ENCODE measurements around the gene GPR37L1.

Gene GPR37L1

GRCh38 chr1:202075389-202075788, 47.3 kb upstream of the GPR37L1 start:
- Histone ChIP-seq H3F3A (ENCODE audit: control insufficient read depth, insufficient read depth) (no peaks in the 10 kb centered on the region), H4K20me1 (ENCODE audit: control insufficient read depth, insufficient read depth, low read depth, low read length) (no peaks in the 10 kb centered on the region), H3K4me3 (ENCODE audit: low read length) (no peak overlapping the region), H3K27me3 (ENCODE audit: control insufficient read depth, low read length) (no peaks in the 10 kb centered on the region), H3K36me3 (ENCODE audit: control insufficient read depth, low read length) (no peaks in the 10 kb centered on the region), H3K4me1 (ENCODE audit: control insufficient read depth, low read length) (no peaks in the 10 kb centered on the region), H3K9me3 (ENCODE audit: control insufficient read depth, insufficient read depth, low read length) (no peaks in the 10 kb centered on the region), H3K79me2 (ENCODE audit: control insufficient read depth, low read length) (no peaks in the 10 kb centered on the region), H3K9me2 (replicated peaks; ENCODE audit: control insufficient read depth, low read length) (no peaks in the 10 kb centered on the region), H3K27ac (ENCODE audit: low read depth, low read length) (no peak overlapping the region), H3K4me2 (ENCODE audit: low read length) (no peak overlapping the region)
- TF ChIP-seq CTCF (IDR thresholded peaks at IDR 0.05; ENCODE audit: low read depth, low read length, poor library complexity, severe bottlenecking) (no peak), EZH2phosphoT487 (IDR thresholded peaks at IDR 0.05; ENCODE audit: borderline replicate concordance, low read length) (no peak)

- Histone ChIP-seq H3K9me3 (ENCODE audit: control insufficient read depth, insufficient read depth, low read length) (no peaks in the 10 kb centered on the region), H3K36me3 (ENCODE audit: control insufficient read depth, low read length) (no peaks in the 10 kb centered on the region), H3F3A (ENCODE audit: control insufficient read depth, insufficient read depth) (no peaks in the 10 kb centered on the region), H3K9me2 (replicated peaks; ENCODE audit: control insufficient read depth, low read length) (no peaks in the 10 kb centered on the region), H4K20me1 (ENCODE audit: control insufficient read depth, insufficient read depth, low read depth, low read length) (no peaks in the 10 kb centered on the region), H3K4me1 (ENCODE audit: control insufficient read depth, low read length) (no peaks in the 10 kb centered on the region), H3K4me2 (ENCODE audit: low read length) (no peak overlapping the region), H3K4me3 (ENCODE audit: low read length) (no peak overlapping the region), H3K27ac (ENCODE audit: low read depth, low read length) (no peak overlapping the region), H3K27me3 (ENCODE audit: control insufficient read depth, low read length) (no peaks in the 10 kb centered on the region), H3K79me2 (ENCODE audit: control insufficient read depth, low read length) (no peaks in the 10 kb centered on the region)
- no peak for TF ChIP-seq EZH2phosphoT487 (IDR thresholded peaks at IDR 0.05; ENCODE audit: borderline replicate concordance, low read length)
- TF ChIP-seq CTCF (IDR thresholded peaks at IDR 0.05; ENCODE audit: low read depth, low read length, poor library complexity, severe bottlenecking), result no peak
Observed at GRCh38 chr1:202076050-202076511, 46.6 kb upstream of the GPR37L1 start.

DNA sequence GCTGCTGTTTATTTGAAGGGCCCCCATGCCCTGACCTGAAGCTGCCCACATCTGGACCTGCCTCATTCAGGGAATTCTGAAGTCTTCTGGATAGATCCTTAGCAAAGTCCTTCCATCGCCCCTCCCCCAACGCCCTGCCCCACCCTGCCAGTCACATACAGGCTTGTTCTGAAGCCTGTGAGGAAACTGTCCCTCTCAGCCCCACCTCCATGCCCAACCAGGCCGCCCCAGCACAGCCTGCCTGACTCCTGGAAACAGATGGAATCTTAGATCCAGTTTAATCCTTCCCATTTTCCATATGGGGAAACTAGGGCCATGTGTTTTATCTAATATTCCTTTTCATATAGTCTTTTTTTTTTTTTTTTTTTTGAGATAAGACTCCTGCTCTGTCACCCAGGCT, 44.5 kb upstream of the GPR37L1 start:
- Histone ChIP-seq H3K27me3 (ENCODE audit: control insufficient read depth, low read length) (no peaks in the 10 kb centered on the region), H3F3A (ENCODE audit: control insufficient read depth, insufficient read depth) (no peaks in the 10 kb centered on the region), H3K4me2 (ENCODE audit: low read length) (no peak overlapping the region), H3K4me3 (ENCODE audit: low read length) (no peak overlapping the region), H3K9me2 (replicated peaks; ENCODE audit: control insufficient read depth, low read length) (no peaks in the 10 kb centered on the region), H3K4me1 (ENCODE audit: control insufficient read depth, low read length) (no peaks in the 10 kb centered on the region), H3K27ac (ENCODE audit: low read depth, low read length) (no peak overlapping the region), H4K20me1 (ENCODE audit: control insufficient read depth, insufficient read depth, low read depth, low read length) (no peaks in the 10 kb centered on the region), H3K79me2 (ENCODE audit: control insufficient read depth, low read length) (no peaks in the 10 kb centered on the region), H3K36me3 (ENCODE audit: control insufficient read depth, low read length) (no peaks in the 10 kb centered on the region), H3K9me3 (ENCODE audit: control insufficient read depth, insufficient read depth, low read length) (no peaks in the 10 kb centered on the region)
- TF ChIP-seq EZH2phosphoT487 (IDR thresholded peaks at IDR 0.05; ENCODE audit: borderline replicate concordance, low read length) (no peak), CTCF (IDR thresholded peaks at IDR 0.05; ENCODE audit: low read depth, low read length, poor library complexity, severe bottlenecking) (no peak)

Data from DOHH2 (cell line).